HTERT RPE-1 (cell line): ENCODE results near the gene TMEM183A.

Experiments
- in situ Hi-C: fragments of 300-500 bp; cut with MboI; formaldehyde crosslinking; loops from 4 replicates; pipeline ENCODE4 v1.14.3; 2020; ENCODE audit warnings: low sequenced_read_pairs

The TMEM183A gene

GRCh38 chr1:203063287-203063686, 56.1 kb downstream of the TMEM183A start:
- in situ Hi-C loops, result no loop called here

- in situ Hi-C loops, result no loop called here
Observed at GRCh38 chr1:203065191-203065590, 58.0 kb downstream of the TMEM183A start.

- in situ Hi-C loops, result no loop called here
Observed at GRCh38 chr1:203065986-203066385, 58.8 kb downstream of the TMEM183A start.

- in situ Hi-C loops, result no loop called here
Observed at GRCh38 chr1:203066965-203067364, 59.8 kb downstream of the TMEM183A start.

GRCh38 chr1:203069030-203069747, 62.0 kb downstream of the TMEM183A start:
- in situ Hi-C loops, result no loop called here

GRCh38 chr1:203072002-203072602, 64.9 kb downstream of the TMEM183A start:
- in situ Hi-C loops, result no loop called here

GRCh38 chr1:203072911-203073310, 65.7 kb downstream of the TMEM183A start:
- in situ Hi-C loops, result no loop called here

- in situ Hi-C loops, result no loop called here
Observed at GRCh38 chr1:203073469-203073868, 66.3 kb downstream of the TMEM183A start.
